CD14-positive monocyte (primary cell): Measurements from ENCODE around the gene MCFD2. TPM values are rescaled to one million over a fixed set of nuclear protein-coding genes. Genes with fewer than 3 reads are reported as not detected.
A peak's percentile ranks its signal among the peaks of the same experiment; 100 is the strongest.

ENCODE experiments used
- DNase-seq, 3 donors: peaks; one replicate each; pipeline ENCODE4 v3.0.0-alpha.2; 2011 to 2022
- H2AFZ ChIP-seq: 2 replicates; pipeline ENCODE4 v1.6.0; 2012; ENCODE audit warnings: mild to moderate bottlenecking, low read depth, low read length, inconsistent platforms; ENCODE audit not compliant: insufficient read depth, poor library complexity, severe bottlenecking
- H3K27ac ChIP-seq, 2 donors: 1 replicate in 1 of 2; 2 replicates in 1 of 2; pipeline ENCODE4 v1.5.1; 2012 to 2013; ENCODE audit warnings: low read length in 2 of 2, control low read depth in 1 of 2, inconsistent platforms in 1 of 2, low read depth in 1 of 2, mild to moderate bottlenecking in 1 of 2
- H3K27me3 ChIP-seq, 2 donors: one replicate each; pipeline versions ENCODE4 v1.6.0 to v1.6.1; 2011 to 2013; ENCODE audit warnings: low read length in 2 of 2; ENCODE audit not compliant: control insufficient read depth in 2 of 2, insufficient read depth in 2 of 2
- H3K36me3 ChIP-seq, 2 donors: replicated peaks in 1 of 2; 1 replicate in 1 of 2; 2 replicates in 1 of 2; pipeline versions ENCODE4 v1.5.1 to v1.6.1; 2012 to 2013; ENCODE audit warnings: low read length in 2 of 2, control low read depth in 1 of 2, inconsistent platforms in 1 of 2, mild to moderate bottlenecking in 1 of 2; ENCODE audit not compliant: insufficient read depth in 2 of 2, control insufficient read depth in 1 of 2
- H3K4me1 ChIP-seq, 2 donors: 1 replicate in 1 of 2; 2 replicates in 1 of 2; pipeline versions ENCODE4 v1.5.1 to v1.6.1; 2012 to 2013; ENCODE audit warnings: low read length in 2 of 2, control low read depth in 1 of 2, inconsistent platforms in 1 of 2, mild to moderate bottlenecking in 1 of 2, moderate library complexity in 1 of 2; ENCODE audit not compliant: insufficient read depth in 2 of 2, control insufficient read depth in 1 of 2
- H3K4me2 ChIP-seq: replicated peaks from 2 replicates; pipeline ENCODE3; 2012; ENCODE audit warnings: low read length, moderate library complexity, mild to moderate bottlenecking; ENCODE audit not compliant: poor library complexity, severe bottlenecking; ENCODE audit errors: extremely low read depth
- H3K4me3 ChIP-seq, 3 experiments: fragments of 200-600 bp in 1 of 3; sonication (generic) in 1 of 3; replicated peaks in 1 of 3; 1 replicate in 2 of 3; 2 replicates in 1 of 3; pipeline ENCODE4 v1.5.1; 2011 to 2013; ENCODE audit warnings: low read length in 3 of 3, mild to moderate bottlenecking in 3 of 3, control low read depth in 2 of 3, low read depth in 2 of 3, inconsistent platforms in 1 of 3, moderate library complexity in 1 of 3
- H3K79me2 ChIP-seq: 2 replicates; pipeline ENCODE4 v1.6.0; 2012; ENCODE audit warnings: mild to moderate bottlenecking, control low read depth, inconsistent platforms, low read length, moderate library complexity; ENCODE audit not compliant: insufficient read depth
- H3K9ac ChIP-seq: 2 replicates; pipeline ENCODE4 v1.6.0; 2017; ENCODE audit warnings: low read length, mild to moderate bottlenecking; ENCODE audit not compliant: insufficient read depth, poor library complexity, severe bottlenecking
- H3K9me3 ChIP-seq, 2 donors: replicated peaks in 1 of 2; 1 replicate in 1 of 2; 2 replicates in 1 of 2; pipeline versions ENCODE4 v1.5.1 to v1.6.1; 2012 to 2013; ENCODE audit warnings: low read length in 2 of 2, control low read depth in 1 of 2; ENCODE audit not compliant: control insufficient read depth in 1 of 2, insufficient read depth in 1 of 2
- H4K20me1 ChIP-seq: 2 replicates; pipeline ENCODE4 v1.6.0; 2012; ENCODE audit warnings: mild to moderate bottlenecking, low read length, control low read depth, moderate library complexity; ENCODE audit not compliant: insufficient read depth
- H3K27ac Mint-ChIP-seq, 7 donors: one replicate each; pipeline ENCODE4 v1.8.0; 2020; ENCODE audit warnings: mild to moderate bottlenecking in 7 of 7, mixed read lengths in 7 of 7, moderate library complexity in 6 of 7, inconsistent platforms in 2 of 7
- H3K27me3 Mint-ChIP-seq, 3 donors: one replicate each; pipeline ENCODE4 v1.8.0; 2021 to 2022; ENCODE audit warnings: low read depth in 3 of 3, mild to moderate bottlenecking in 3 of 3, mixed read lengths in 3 of 3, moderate library complexity in 3 of 3, inconsistent platforms in 1 of 3
- H3K36me3 Mint-ChIP-seq, 2 donors: one replicate each; pipeline ENCODE4 v1.8.0; 2020; ENCODE audit warnings: mixed read lengths in 2 of 2, inconsistent platforms in 1 of 2, mild to moderate bottlenecking in 1 of 2
- H3K4me1 Mint-ChIP-seq: one replicate; pipeline ENCODE4 v1.8.0; 2020; ENCODE audit warnings: mild to moderate bottlenecking, mixed read lengths
- H3K4me3 Mint-ChIP-seq, 2 donors: one replicate each; pipeline ENCODE4 v1.8.0; 2020; ENCODE audit warnings: mild to moderate bottlenecking in 2 of 2, mixed read lengths in 2 of 2, moderate library complexity in 1 of 2
- H3K9me3 Mint-ChIP-seq, 7 donors: one replicate each; pipeline ENCODE4 v1.8.0; 2020 to 2022; ENCODE audit warnings: mixed read lengths in 7 of 7, mild to moderate bottlenecking in 6 of 7, moderate library complexity in 6 of 7, inconsistent platforms in 2 of 7
- CTCF ChIP-seq: fragments of 200-600 bp; IDR thresholded peaks from one replicate; pipeline ENCODE4 v1.8.0; 2022; ENCODE audit warnings: antibody characterized with exemption, mild to moderate bottlenecking
- WGBS: methylation state at CpG from one replicate; pipeline ENCODE4 v1.1.5; 2013; ENCODE audit warnings: missing lambda C conversion rate; ENCODE audit not compliant: insufficient coverage; 5-methylcytosine and 5-hydroxymethylcytosine counted together
- intact Hi-C, 2 donors: fragments of 100-400 bp; cut with micrococcal nuclease; formaldehyde crosslinking; loops; one replicate each; pipeline versions ENCODE4 v1.15.0 to v1.15.1; 2023
- polyA plus RNA-seq, 3 donors: library from polyadenylated mRNA; depleted of rRNA in 1 of 3; unstranded in 2 of 3; stranded (reverse) in 1 of 3; fragments of 300-500 nt in 2 of 3; fragments of >200 nt in 1 of 3; fragmentation: Illumina TruSeq in 2 of 3; gene quantifications; 1 replicate in 2 of 3; 2 replicates in 1 of 3; pipeline ENCODE4 v1.2.3, GENCODE V29; 2012 to 2021

Gene MCFD2
- polyA plus RNA-seq, 3 donors = 23.8 to 38.5 (median 33.6) TPM

- no peak for DNase-seq
- Histone ChIP-seq H3K4me2 (no peak overlapping the region), H4K20me1 (no peaks in the 10 kb centered on the region), H3K4me1 (no peaks in the 10 kb centered on the region), H2AFZ (no peak overlapping the region), H3K36me3 (no peaks in the 10 kb centered on the region), H3K79me2 (no peaks in the 10 kb centered on the region), H3K27me3 (no peaks in the 10 kb centered on the region), H3K27ac (no peak overlapping the region), H3K9me3 (no peaks in the 10 kb centered on the region), H3K9ac (no peak overlapping the region), H3K4me3 (no peak overlapping the region)
- H3K27ac Mint-ChIP-seq = no peak overlapping the region
- no peaks in the 10 kb centered on the region for H3K36me3 Mint-ChIP-seq
- no peaks in the 10 kb centered on the region for H3K9me3 Mint-ChIP-seq
- H3K4me1 Mint-ChIP-seq = peaks cover 10% of the 10 kb centered on the region
- TF ChIP-seq CTCF = no peak
- H3K27me3 Mint-ChIP-seq = peaks cover 0 to 7% (median 5%) of the 10 kb centered on the region in 3 donors
- H3K4me3 Mint-ChIP-seq = no peak overlapping the region
- 94% methylated on average over 5 of the region's 8 CpGs for whole genome bisulfite sequencing
- intact Hi-C loops = no loop called here
Observed at GRCh38 chr2:46875226-46875899, 40.2 kb downstream of the MCFD2 start.

- Histone ChIP-seq H3K27me3 (no peaks in the 10 kb centered on the region), H3K9me3 (no peaks in the 10 kb centered on the region), H3K4me2 (no peak overlapping the region), H3K79me2 (no peaks in the 10 kb centered on the region), H3K4me3 (no peak overlapping the region), H4K20me1 (no peaks in the 10 kb centered on the region), H3K4me1 (no peaks in the 10 kb centered on the region), H2AFZ (no peak overlapping the region), H3K36me3 (no peaks in the 10 kb centered on the region), H3K27ac (no peak overlapping the region), H3K9ac (no peak overlapping the region)
- peaks cover 0 to 7% (median 5%) of the 10 kb centered on the region in 3 donors for H3K27me3 Mint-ChIP-seq
- TF ChIP-seq CTCF = no peak
- intact Hi-C loops = no loop called here
- H3K9me3 Mint-ChIP-seq = no peaks in the 10 kb centered on the region
- H3K36me3 Mint-ChIP-seq = no peaks in the 10 kb centered on the region
- WGBS = 87% methylated on average over 8 of the region's 10 CpGs
- H3K4me1 Mint-ChIP-seq = peaks cover 10% of the 10 kb centered on the region
- H3K27ac Mint-ChIP-seq = peak overlapping the region in 1 of 7 donors; percentile 65
- DNase-seq = no peak
- H3K4me3 Mint-ChIP-seq = no peak overlapping the region
Observed at GRCh38 chr2:46874236-46874929, 41.2 kb downstream of the MCFD2 start.
